Transverse colon (tissue), 4 donors: Measurements from ENCODE around the gene PARN. TPM values are rescaled to one million over a fixed set of nuclear protein-coding genes. Genes with fewer than 3 reads are reported as not detected.

Experiments
- DNase-seq: peaks from one replicate; pipeline ENCODE4 v3.0.0-alpha.2; 2019
- H3K27ac ChIP-seq, 4 donors: fragments of 200-600 bp; sonication (generic); 2 replicates each; pipeline ENCODE4 v1.5.1; 2016 to 2018; ENCODE audit warnings: inconsistent platforms in 4 of 4
- H3K27me3 ChIP-seq: fragments of 200-600 bp; sonication (generic); 2 replicates; pipeline ENCODE4 v1.5.1; 2017; ENCODE audit warnings: inconsistent platforms
- H3K36me3 ChIP-seq, 4 donors: fragments of 200-600 bp; sonication (generic); 2 replicates each; pipeline ENCODE4 v1.5.1; 2017 to 2019; ENCODE audit warnings: inconsistent platforms in 4 of 4
- H3K4me1 ChIP-seq, 4 donors: fragments of 200-600 bp; sonication (generic); 2 replicates each; pipeline ENCODE4 v1.5.1; 2017 to 2020; ENCODE audit warnings: inconsistent platforms in 4 of 4
- H3K4me3 ChIP-seq, 4 donors: fragments of 200-600 bp; sonication (generic); 1 replicate in 1 of 4; 2 replicates in 3 of 4; pipeline versions ENCODE4 v1.5.1 to v1.6.1; 2017 to 2019; ENCODE audit warnings: inconsistent platforms in 4 of 4
- H3K9me3 ChIP-seq, 2 donors: fragments of 200-600 bp; sonication (generic); 2 replicates each; pipeline ENCODE4 v1.5.1; 2017 to 2019; ENCODE audit warnings: inconsistent platforms in 2 of 2
- CTCF ChIP-seq, 5 experiments: fragments of 200-600 bp in 3 of 5; fragments of 450-650 bp in 2 of 5; sonication (generic) in 3 of 5; IDR thresholded peaks; 1 replicate in 2 of 5; 2 replicates in 3 of 5; pipeline ENCODE4 v1.5.1; 2016 to 2017; ENCODE audit warnings: antibody characterized with exemption in 5 of 5, inconsistent platforms in 3 of 5, mild to moderate bottlenecking in 2 of 5, moderate library complexity in 1 of 5
- EP300 ChIP-seq: sonication (generic); formaldehyde crosslinking; IDR thresholded peaks from one replicate; pipeline ENCODE4 v1.6.1; 2017; ENCODE audit warnings: antibody characterized with exemption, low read depth
- POLR2A ChIP-seq: fragments of 450-650 bp; IDR thresholded peaks from one replicate; pipeline ENCODE4 v1.6.1; 2016; ENCODE audit warnings: antibody characterized with exemption, mild to moderate bottlenecking, moderate library complexity
- POLR2AphosphoS5 ChIP-seq, 3 donors: sonication (generic); formaldehyde crosslinking; IDR thresholded peaks; one replicate each; pipeline ENCODE4 v1.6.1; 2016; ENCODE audit warnings: antibody characterized with exemption in 3 of 3
- WGBS, 2 donors: methylation state at CpG; one replicate each; pipeline ENCODE4 v1.1.5; 2018; ENCODE audit warnings: low coverage in 1 of 2; 5-methylcytosine and 5-hydroxymethylcytosine counted together
- in situ Hi-C, 4 donors: fragments of 200-750 bp; cut with MboI; loops; one replicate each; pipeline versions ENCODE4 v1.15.0 to v1.15.1; 2017; ENCODE audit warnings: low sequenced_read_pairs in 3 of 4, low pct_ligation_motif_present in 1 of 4, low pct_unique_long_range_greater_than_20kb in 1 of 4
- intact Hi-C: fragments of 100-400 bp; cut with DNase I; formaldehyde crosslinking; loops from one replicate; pipeline ENCODE4 v1.15.1; 2023; ENCODE audit warnings: low total_unique reads
- total RNA-seq, 4 donors: library from RNA; depleted of rRNA; stranded (reverse); fragments of >200 nt; gene quantifications; one replicate each; pipeline ENCODE4 v1.1.0, GENCODE V29; 2016

Gene PARN
- total RNA-seq, 4 donors from 2014 or later = 26.9 to 57.3 (median 34.1) TPM

GRCh38 chr16:14565688-14566025 is 64.4 kb downstream of the PARN start:
- H3K27me3 ChIP-seq = no peaks in the 10 kb centered on the region
- DNase-seq = no peak
- H3K27ac ChIP-seq = peak overlapping the region; percentile 75 to 82 (median 76)
- no peak overlapping the region for H3K4me3 ChIP-seq
- no peaks in the 10 kb centered on the region for H3K36me3 ChIP-seq
- intact Hi-C loops = no loop called here
- H3K4me1 ChIP-seq = peaks cover 14 to 82% (median 50%) of the 10 kb centered on the region in 4 donors
- 56 to 66% methylated on average over 2 of the region's 2 CpGs for WGBS, 2 donors
- H3K9me3 ChIP-seq = no peaks in the 10 kb centered on the region
- no peak for TF ChIP-seq EP300
- TF ChIP-seq POLR2A = no peak
- no peak for TF ChIP-seq CTCF (IDR thresholded peaks at IDR 0.05)
- no peak for TF ChIP-seq POLR2AphosphoS5 (IDR thresholded peaks at IDR 0.05)
- in situ Hi-C loops = no loop called here

- Histone ChIP-seq H3K27me3 (no peaks in the 10 kb centered on the region), H3K9me3 (no peaks in the 10 kb centered on the region), H3K4me3 (peak overlapping the region in 1 of 4 donors; percentile 23), H3K27ac (peak overlapping the region; percentile 75 to 82 (median 76)), H3K36me3 (no peaks in the 10 kb centered on the region), H3K4me1 (peaks cover 14 to 82% (median 51%) of the 10 kb centered on the region in 4 donors)
- DNase-seq = no peak
- TF ChIP-seq POLR2AphosphoS5 (IDR thresholded peaks at IDR 0.05) (peak in 1 of 3 donors; percentile 15), CTCF (IDR thresholded peaks at IDR 0.05) (no peak)
- WGBS, 2 donors = 45 to 49% methylated on average over 4 to 5 of the region's 5 CpGs
- in situ Hi-C loops = no loop called here
- intact Hi-C loops = no loop called here
These were observed 65.0 kb downstream of the PARN start for GRCh38 chr16:14564861-14565687.

GRCh38 chr16:14564323-14564722 is 65.7 kb downstream of the PARN start:
- intact Hi-C loops (no loop called here), in situ Hi-C loops (no loop called here)
- peak overlapping the region; percentile 75 to 82 (median 76) for H3K27ac ChIP-seq
- H3K27me3 ChIP-seq = no peaks in the 10 kb centered on the region
- no peaks in the 10 kb centered on the region for H3K36me3 ChIP-seq
- H3K4me3 ChIP-seq = peak overlapping the region in 1 of 4 donors; percentile 23
- no peaks in the 10 kb centered on the region for H3K9me3 ChIP-seq
- peaks cover 14 to 76% (median 53%) of the 10 kb centered on the region in 4 donors for H3K4me1 ChIP-seq
- DNase-seq = peak; percentile 54
- no peak for TF ChIP-seq CTCF (IDR thresholded peaks at IDR 0.05)
- TF ChIP-seq POLR2AphosphoS5 (IDR thresholded peaks at IDR 0.05) = peak in 2 of 3 donors; percentile 27 to 48
- TF ChIP-seq POLR2A = no peak
- no peak for TF ChIP-seq EP300
- WGBS, 2 donors = 56 to 58% methylated on average over 2 to 9 of the region's 9 CpGs

GRCh38 chr16:14562691-14563491 is 67.2 kb downstream of the PARN start:
- Histone ChIP-seq H3K9me3 (no peaks in the 10 kb centered on the region), H3K27ac (peak overlapping the region; percentile 75 to 82 (median 76)), H3K4me3 (no peak overlapping the region), H3K36me3 (no peaks in the 10 kb centered on the region), H3K4me1 (peaks cover 14 to 65% (median 46%) of the 10 kb centered on the region in 4 donors), H3K27me3 (no peaks in the 10 kb centered on the region)
- intact Hi-C loops (no loop called here), in situ Hi-C loops (no loop called here)
- peak; percentile 16 to 68 (median 40) for TF ChIP-seq CTCF (IDR thresholded peaks at IDR 0.05)
- TF ChIP-seq POLR2A = no peak
- TF ChIP-seq EP300 = no peak
- peak; percentile 41 for DNase-seq
- WGBS, 2 donors = 43 to 54% methylated on average over 4 to 8 of the region's 8 CpGs
